HL-60 (cell line): ENCODE results near the gene TTC24.

ENCODE experiments used
- DNase-seq, 2 experiments: peaks; one replicate each; pipeline ENCODE4 v3.0.0-alpha.2; 2010 to 2020; ENCODE audit warnings: low read depth in 1 of 2, low spot score in 1 of 2
- H3K27ac ChIP-seq: fragments of 250-450 bp; sonication (Bioruptor Pico); replicated peaks from 2 replicates; pipeline ENCODE4 v1.5.1; 2020; ENCODE audit warnings: mild to moderate bottlenecking, moderate library complexity
- H3K27me3 ChIP-seq: fragments of 250-450 bp; sonication (Bioruptor Pico); 2 replicates; pipeline ENCODE4 v1.5.1; 2021; ENCODE audit warnings: mild to moderate bottlenecking, moderate library complexity; ENCODE audit not compliant: insufficient read depth, poor library complexity, severe bottlenecking
- H3K4me3 ChIP-seq: replicated peaks from 2 replicates; pipeline ENCODE4 v1.5.1; 2011; ENCODE audit warnings: mild to moderate bottlenecking, control low read depth, low read length; ENCODE audit not compliant: insufficient read depth
- CTCF ChIP-seq: IDR thresholded peaks from one replicate; pipeline ENCODE4 v1.5.1; 2011; ENCODE audit warnings: low read length, control low read depth, inconsistent platforms; ENCODE audit not compliant: insufficient read depth
- GABPA ChIP-seq: IDR thresholded peaks from 2 replicates; pipeline ENCODE4 v1.6.1; 2012; ENCODE audit warnings: low read depth
- POLR2AphosphoS5 ChIP-seq: IDR thresholded peaks from 2 replicates; pipeline ENCODE4 v1.6.1; 2012; ENCODE audit warnings: low read depth
- REST ChIP-seq: IDR thresholded peaks from 2 replicates; pipeline ENCODE4 v1.6.1; 2012; ENCODE audit warnings: low read depth; ENCODE audit not compliant: insufficient replicate concordance
- SPI1 ChIP-seq: IDR thresholded peaks from 2 replicates; pipeline ENCODE4 v1.6.1; 2012; ENCODE audit warnings: low read depth, mild to moderate bottlenecking, borderline replicate concordance

TTC24 gene

GRCh38 chr1:156632355-156632754 is 52.8 kb downstream of the TTC24 start:
- H3K4me3 ChIP-seq: no peak overlapping the region
- no peak for DNase-seq
- no peak overlapping the region for H3K27ac ChIP-seq
- peaks cover 26% of the 10 kb centered on the region for H3K27me3 ChIP-seq
- no peak for TF ChIP-seq SPI1
- no peak for TF ChIP-seq REST
- no peak for TF ChIP-seq CTCF
- no peak for TF ChIP-seq GABPA
- no peak for TF ChIP-seq POLR2AphosphoS5
